ENCODE data around the gene SPARCL1.

The SPARCL1 gene

GRCh38 chr4:87530868-87531267 is 1.7 kb upstream of the SPARCL1 start:
- Histone ChIP-seq H3K9ac (ENCODE audit: low read length) (no peak overlapping the region), H3K4me3 (ENCODE audit: low read depth, low read length, poor library complexity, severe bottlenecking) (no peak overlapping the region), H3K27me3 (ENCODE audit: insufficient read depth, low read length) (no peaks in the 10 kb centered on the region), H3K36me3 (ENCODE audit: insufficient read depth, low read length) (no peaks in the 10 kb centered on the region), H4K20me1 (ENCODE audit: insufficient read depth, low read length) (no peaks in the 10 kb centered on the region), H3K4me2 (ENCODE audit: low read length) (no peak overlapping the region), H3K9me2 (ENCODE audit: low read depth, low read length) (no peaks in the 10 kb centered on the region), H3K79me2 (ENCODE audit: insufficient read depth, low read length) (no peaks in the 10 kb centered on the region), H3K27ac (ENCODE audit: low read depth, low read length, poor library complexity, severe bottlenecking) (no peak overlapping the region), H2AFZ (ENCODE audit: low read length) (no peak overlapping the region), H3F3A (ENCODE audit: insufficient read depth, low read length) (no peaks in the 10 kb centered on the region), H3K9me3 (ENCODE audit: low read length) (no peaks in the 10 kb centered on the region), H3K4me1 (ENCODE audit: insufficient read depth, low read length, severe bottlenecking) (no peaks in the 10 kb centered on the region)
- TF ChIP-seq CTCF (IDR thresholded peaks at IDR 0.05; ENCODE audit: low read length) (no peak), EZH2 (IDR thresholded peaks at IDR 0.05; ENCODE audit: borderline replicate concordance, low read length) (no peak)

- Histone ChIP-seq H4K20me1 (ENCODE audit: insufficient read depth, low read length) (no peaks in the 10 kb centered on the region), H3F3A (ENCODE audit: insufficient read depth, low read length) (no peaks in the 10 kb centered on the region), H3K4me1 (ENCODE audit: insufficient read depth, low read length, severe bottlenecking) (no peaks in the 10 kb centered on the region), H3K9ac (ENCODE audit: low read length) (no peak overlapping the region), H3K4me3 (ENCODE audit: low read depth, low read length, poor library complexity, severe bottlenecking) (no peak overlapping the region), H3K9me2 (ENCODE audit: low read depth, low read length) (no peaks in the 10 kb centered on the region), H3K9me3 (ENCODE audit: low read length) (no peaks in the 10 kb centered on the region), H3K27me3 (ENCODE audit: insufficient read depth, low read length) (no peaks in the 10 kb centered on the region), H3K4me2 (ENCODE audit: low read length) (no peak overlapping the region), H3K36me3 (ENCODE audit: insufficient read depth, low read length) (no peaks in the 10 kb centered on the region), H3K27ac (ENCODE audit: low read depth, low read length, poor library complexity, severe bottlenecking) (no peak overlapping the region), H3K79me2 (ENCODE audit: insufficient read depth, low read length) (no peaks in the 10 kb centered on the region), H2AFZ (ENCODE audit: low read length) (no peak overlapping the region)
- TF ChIP-seq EZH2 (IDR thresholded peaks at IDR 0.05; ENCODE audit: borderline replicate concordance, low read length), result no peak
These were observed 1.1 kb upstream of the SPARCL1 start for GRCh38 chr4:87530229-87530628.

GRCh38 chr4:87527431-87528220 is 1.6 kb downstream of the SPARCL1 start:
- H3K79me2 ChIP-seq (ENCODE audit: insufficient read depth, low read length), result no peaks in the 10 kb centered on the region
- H2AFZ ChIP-seq (ENCODE audit: low read length), result no peak overlapping the region
- H3K36me3 ChIP-seq (ENCODE audit: insufficient read depth, low read length), result no peaks in the 10 kb centered on the region
- H4K20me1 ChIP-seq (ENCODE audit: insufficient read depth, low read length), result no peaks in the 10 kb centered on the region
- H3K4me2 ChIP-seq (ENCODE audit: low read length), result no peak overlapping the region
- H3K4me3 ChIP-seq (ENCODE audit: low read depth, low read length, poor library complexity, severe bottlenecking), result no peak overlapping the region
- no peak overlapping the region for H3K9ac ChIP-seq (ENCODE audit: low read length)
- H3K4me1 ChIP-seq (ENCODE audit: insufficient read depth, low read length, severe bottlenecking), result no peaks in the 10 kb centered on the region
- no peaks in the 10 kb centered on the region for H3F3A ChIP-seq (ENCODE audit: insufficient read depth, low read length)
- TF ChIP-seq EZH2 (IDR thresholded peaks at IDR 0.05; ENCODE audit: borderline replicate concordance, low read length) (no peak), CTCF (IDR thresholded peaks at IDR 0.05; ENCODE audit: low read length) (no peak)
- H3K27ac ChIP-seq (ENCODE audit: low read depth, low read length, poor library complexity, severe bottlenecking), result no peak overlapping the region
- H3K9me3 ChIP-seq (ENCODE audit: low read length), result peaks cover 5% of the 10 kb centered on the region; the same call in 1 of the 2 replicates
- H3K9me2 ChIP-seq (ENCODE audit: low read depth, low read length), result no peaks in the 10 kb centered on the region
- H3K27me3 ChIP-seq (ENCODE audit: insufficient read depth, low read length), result no peaks in the 10 kb centered on the region

Measured in OCI-LY1 (cell line).